NCI-H2227 treated with DMSO at 0.1 percent for 48 hours (cell line): ENCODE data around the gene CLEC2A.
"Not testable (repeated sequence)": the region's sequence is repeated elsewhere in the genome, so short reads cannot be mapped to it uniquely, and the experiment has no call there.

Experiments
- DNase-seq: peaks from one replicate; lab custom pipeline; 2025; lab: John Stamatoyannopoulos, UW

Gene CLEC2A

GRCh38 chr12:9932270-9932669 lies at the start of gene CLEC2A:
CLEC2A (minus strand) TSS chr12:9932370; CDS start chr12:9932329, 41 bp downstream.
- no peak for DNase-seq

- no peak for DNase-seq
Observed at GRCh38 chr12:9980126-9980525, 48.0 kb upstream of the CLEC2A start.

GRCh38 chr12:9977916-9978315 lies 45.7 kb upstream of the CLEC2A start:
- DNase-seq = no peak

GRCh38 chr12:9976626-9977025 lies 44.5 kb upstream of the CLEC2A start:
- not testable (repeated sequence) for DNase-seq

- DNase-seq = no peak
Observed at GRCh38 chr12:9975614-9976013, 43.4 kb upstream of the CLEC2A start.

- not testable (repeated sequence) for DNase-seq
Observed at GRCh38 chr12:9974731-9975130, 42.6 kb upstream of the CLEC2A start.

- no peak for DNase-seq
Observed at GRCh38 chr12:9973949-9974348, 41.8 kb upstream of the CLEC2A start.

GRCh38 chr12:9971181-9971580 lies 39.0 kb upstream of the CLEC2A start, which contains the start of gene CLEC12A:
CLEC12A (plus strand) TSS chr12:9971409; CDS start chr12:9971597, 188 bp downstream.
- no peak for DNase-seq

- DNase-seq = no peak
Observed at GRCh38 chr12:9969673-9970072, 37.5 kb upstream of the CLEC2A start.

- no peak for DNase-seq
Observed at GRCh38 chr12:9961901-9962300, 29.7 kb upstream of the CLEC2A start.

- no peak for DNase-seq
Observed at GRCh38 chr12:9961106-9961505, 28.9 kb upstream of the CLEC2A start.

- DNase-seq = no peak
Observed at GRCh38 chr12:9960590-9960989, 28.4 kb upstream of the CLEC2A start.

- no peak for DNase-seq
Observed at GRCh38 chr12:9957834-9958233, 25.7 kb upstream of the CLEC2A start.

GRCh38 chr12:9952954-9953729 lies 21.0 kb upstream of the CLEC2A start:
- not testable (repeated sequence) for DNase-seq

- no peak for DNase-seq
Observed at GRCh38 chr12:9951026-9951675, 19.0 kb upstream of the CLEC2A start.

GRCh38 chr12:9948606-9949296 lies 16.6 kb upstream of the CLEC2A start:
- no peak for DNase-seq

- DNase-seq = no peak
Observed at GRCh38 chr12:9947674-9948073, 15.5 kb upstream of the CLEC2A start.

GRCh38 chr12:9944391-9944790 lies 12.2 kb upstream of the CLEC2A start:
- DNase-seq = no peak

- no peak for DNase-seq
Observed at GRCh38 chr12:9943240-9943639, 11.1 kb upstream of the CLEC2A start.

GRCh38 chr12:9941838-9942237 lies 9.7 kb upstream of the CLEC2A start:
- no peak for DNase-seq

GRCh38 chr12:9940375-9940774 lies 8.2 kb upstream of the CLEC2A start:
- no peak for DNase-seq

GRCh38 chr12:9936591-9936990 lies 4.4 kb upstream of the CLEC2A start:
- DNase-seq = no peak

GRCh38 chr12:9935026-9935425 lies 2.9 kb upstream of the CLEC2A start:
- DNase-seq = no peak
